Anterior cingulate cortex (tissue), 58 donors: ENCODE data around the gene PRSS58.
A peak's percentile ranks its signal among the peaks of the same experiment; 100 is the strongest.

Experiments
- DNase-seq, 58 donors: peaks; one replicate each; lab custom pipeline; 2025; lab: John Stamatoyannopoulos, UW

The PRSS58 gene

GRCh38 chr7:142257958-142258357, at the start of gene PRSS58:
TSS of gene PRSS58 (minus strand) at chr7:142258058. CDS start at chr7:142257707, 351 bp downstream.
- no peak for DNase-seq

- DNase-seq: no peak
These were observed 49.5 kb upstream of the PRSS58 start for GRCh38 chr7:142307246-142307900.

GRCh38 chr7:142303650-142304049, 45.8 kb upstream of the PRSS58 start:
- no peak for DNase-seq

GRCh38 chr7:142301923-142302550, 44.2 kb upstream of the PRSS58 start:
- DNase-seq: no peak

- no peak for DNase-seq
These were observed 43.4 kb upstream of the PRSS58 start for GRCh38 chr7:142301299-142301698.

- no peak for DNase-seq
These were observed 42.8 kb upstream of the PRSS58 start for GRCh38 chr7:142300689-142301088.

- no peak for DNase-seq
These were observed 41.5 kb upstream of the PRSS58 start for GRCh38 chr7:142299237-142299781.

- no peak for DNase-seq
These were observed 40.8 kb upstream of the PRSS58 start for GRCh38 chr7:142298627-142299026.

GRCh38 chr7:142298009-142298408, 40.2 kb upstream of the PRSS58 start:
- DNase-seq: no peak

GRCh38 chr7:142280263-142280662, 22.4 kb upstream of the PRSS58 start:
- no peak for DNase-seq

GRCh38 chr7:142279601-142280000, 21.7 kb upstream of the PRSS58 start:
- DNase-seq: peak in 6 of 58 donors; percentile 5 to 28 (median 12)

- DNase-seq: no peak
These were observed 17.2 kb upstream of the PRSS58 start for GRCh38 chr7:142275028-142275427.

GRCh38 chr7:142272841-142273240, 15.0 kb upstream of the PRSS58 start:
- no peak for DNase-seq

GRCh38 chr7:142263598-142264380, 5.9 kb upstream of the PRSS58 start:
- DNase-seq: no peak

GRCh38 chr7:142250705-142251104, 7.2 kb downstream of the PRSS58 start:
- DNase-seq: no peak

- DNase-seq: no peak
These were observed 7.9 kb downstream of the PRSS58 start for GRCh38 chr7:142249918-142250317.

- DNase-seq: no peak
These were observed 9.4 kb downstream of the PRSS58 start for GRCh38 chr7:142248166-142249160.

GRCh38 chr7:142243823-142244222, 14.0 kb downstream of the PRSS58 start:
- no peak for DNase-seq

GRCh38 chr7:142240546-142240945, 17.3 kb downstream of the PRSS58 start:
- no peak for DNase-seq

GRCh38 chr7:142231716-142232115, 26.1 kb downstream of the PRSS58 start:
- no peak for DNase-seq
